C4-2B (cell line): ENCODE data around the gene NECTIN1.
A peak's percentile ranks its signal among the peaks of the same experiment; 100 is the strongest.

Experiments used
- H3K27ac ChIP-seq: fragments of 450-650 bp; 2 replicates; pipeline ENCODE4 v1.5.1; 2017
- CTCF ChIP-seq: fragments of 450-650 bp; conservative IDR thresholded peaks from 2 replicates; pipeline ENCODE4 v1.5.1; 2017; ENCODE audit warnings: mild to moderate bottlenecking
- ZFX ChIP-seq: fragments of 450-650 bp; IDR thresholded peaks from 2 replicates; pipeline ENCODE4 v1.6.1; 2017

The NECTIN1 gene

GRCh38 chr11:119728651-119729580, at the start of gene NECTIN1:
Gene NECTIN1 (minus strand): TSS chr11:119729200. CDS start chr11:119728553, 647 bp downstream.
- peak within 1 kb of the TSS; percentile 96 for H3K27ac ChIP-seq
- TF ChIP-seq CTCF (peak; percentile 99), ZFX (peak; percentile 57; the same call in 1 of the 2 replicates)

- H3K27ac ChIP-seq, result no peak overlapping the region
- TF ChIP-seq ZFX, result no peak
Observed at GRCh38 chr11:119778391-119779194, 49.6 kb upstream of the NECTIN1 start.

GRCh38 chr11:119777940-119778339, 48.9 kb upstream of the NECTIN1 start:
- TF ChIP-seq ZFX, result no peak
- TF ChIP-seq CTCF, result no peak
- no peak overlapping the region for H3K27ac ChIP-seq

GRCh38 chr11:119776651-119777050, 47.7 kb upstream of the NECTIN1 start:
- TF ChIP-seq CTCF, result no peak
- TF ChIP-seq ZFX, result no peak

GRCh38 chr11:119776031-119776636, 47.1 kb upstream of the NECTIN1 start:
- TF ChIP-seq CTCF (no peak), ZFX (no peak)
- H3K27ac ChIP-seq, result no peak overlapping the region

More at GRCh38 chr11:119776651-119777050, 47.7 kb upstream of the NECTIN1 start:
- no peak overlapping the region for H3K27ac ChIP-seq

GRCh38 chr11:119774172-119774763, 45.3 kb upstream of the NECTIN1 start:
- TF ChIP-seq CTCF (no peak), ZFX (no peak)
- H3K27ac ChIP-seq, result no peak overlapping the region
